ENCODE measurements around the gene DHTKD1. TPM values are rescaled to one million over a fixed set of nuclear protein-coding genes. Genes with fewer than 3 reads are reported as not detected.

Gene DHTKD1
- total RNA-seq, 1 experiment from 2014 or later = 53.2 TPM

- Histone ChIP-seq H3T11ph (ENCODE audit: low read length) (no peak overlapping the region), H3K79me2 (ENCODE audit: insufficient read depth, low read length) (peaks cover 17% of the 10 kb centered on the region; the same call in 1 of the 2 replicates), H4K20me1 (ENCODE audit: control insufficient read depth, insufficient read depth, insufficient read length) (no peaks in the 10 kb centered on the region), H2BK20ac (ENCODE audit: low read depth, low read length, poor library complexity, severe bottlenecking) (no peak overlapping the region), H2BK12ac (ENCODE audit: insufficient read length, low read depth, low read length) (no peak overlapping the region), H2BK120ac (ENCODE audit: low read depth, low read length, poor library complexity, severe bottlenecking) (no peak overlapping the region), H4K91ac (ENCODE audit: insufficient read length, low read depth, low read length) (peak overlapping the region; percentile 32), H3K4me2 (ENCODE audit: insufficient read depth, insufficient read length, low read length) (peak overlapping the region; percentile 98), H3K14ac (ENCODE audit: insufficient read depth, low read length) (peak overlapping the region; percentile 76), H3K4ac (ENCODE audit: low read depth, low read length) (no peak overlapping the region), H3K56ac (ENCODE audit: insufficient read length, low read depth, low read length) (no peak overlapping the region), H2AK5ac (ENCODE audit: insufficient read length, low read length) (no peak overlapping the region), H2BK5ac (ENCODE audit: insufficient read length, low read length) (no peak overlapping the region), H3K27ac (ENCODE audit: insufficient read length, low read depth, low read length) (no peak overlapping the region), H3K23me2 (ENCODE audit: insufficient read length, low read depth, low read length, poor library complexity, severe bottlenecking) (peaks cover 6% of the 10 kb centered on the region), H3K18ac (ENCODE audit: insufficient read length, low read depth, low read length) (peak overlapping the region; percentile 73), H2AFZ (ENCODE audit: low read length) (no peak overlapping the region), H3K27me3 (ENCODE audit: insufficient read depth, low read length) (no peaks in the 10 kb centered on the region), H3K9me3 (ENCODE audit: control insufficient read depth, low read depth, low read length) (no peaks in the 10 kb centered on the region), H3K4me1 (ENCODE audit: insufficient read depth, low read length) (no peaks in the 10 kb centered on the region), H4K5ac (ENCODE audit: insufficient read length, low read depth, low read length) (no peak overlapping the region), H3K9ac (ENCODE audit: extremely low read depth, insufficient read length, low read length) (peak overlapping the region; percentile 89), H2BK15ac (ENCODE audit: low read depth, low read length) (no peak overlapping the region), H3K79me1 (ENCODE audit: insufficient read depth, low read depth, low read length, poor library complexity, severe bottlenecking) (no peaks in the 10 kb centered on the region), H3K23ac (ENCODE audit: insufficient read length, low read depth, low read length) (no peak overlapping the region), H4K8ac (replicated peaks; ENCODE audit: insufficient read length, low read depth, low read length) (no peak overlapping the region)
- no peak for DNase-seq
- H3K9me3 Mint-ChIP-seq = peaks cover 0 to 3% of the 10 kb centered on the region in 2 experiments; a peak in 1 of 5 replicates
- H3K27ac Mint-ChIP-seq = peak overlapping the region in 2 of 3 experiments; percentile 93 to 99; a peak in 3 of 7 replicates
- peaks cover 0 to 8% (median 3%) of the 10 kb centered on the region in 3 experiments; a peak in 2 of 7 replicates for H3K36me3 Mint-ChIP-seq (ENCODE audit: insufficient read depth in 1 of 3, low read depth in 3 of 3)
- no peak for TF ChIP-seq CTCF (conservative IDR thresholded peaks at IDR 0.05)
- WGBS (ENCODE audit: extremely low coverage, insufficient read length, low lambda C conversion rate) = no CpG with 5 or more reads among the region's 31 CpGs
- peak overlapping the region; percentile 91 to 95 for H3K4me3 Mint-ChIP-seq
- peaks cover 18 to 21% of the 10 kb centered on the region in 2 experiments for H3K4me1 Mint-ChIP-seq
- peaks cover 2% of the 10 kb centered on the region; the same call in 1 of the 2 replicates for H3K27me3 Mint-ChIP-seq (ENCODE audit: low read depth)
Measured at GRCh38 chr10:12042409-12042796, 26.4 kb upstream of the DHTKD1 start.
